ENCODE measurements around the gene SYTL2.

- no peak for TF ChIP-seq POLR2A (IDR thresholded peaks at IDR 0.05)
- no peak for TF ChIP-seq CTCF (IDR thresholded peaks at IDR 0.05)
These were observed 23.8 kb downstream of the SYTL2 start for GRCh38 chr11:85787168-85787567.
